GM21737 (cell line): ENCODE measurements around the gene HADHB.
"Not testable (repeated sequence)": the region's sequence is repeated elsewhere in the genome, so short reads cannot be mapped to it uniquely, and the experiment has no call there.

ENCODE experiments used
- ATAC-seq: cut with Tn5 transposase; IDR thresholded peaks from one replicate; pipeline ENCODE4 v1.9.1; 2021; ENCODE audit warnings: mild to moderate bottlenecking, moderate library complexity; ENCODE audit not compliant: unreplicated experiment

HADHB gene

DNA sequence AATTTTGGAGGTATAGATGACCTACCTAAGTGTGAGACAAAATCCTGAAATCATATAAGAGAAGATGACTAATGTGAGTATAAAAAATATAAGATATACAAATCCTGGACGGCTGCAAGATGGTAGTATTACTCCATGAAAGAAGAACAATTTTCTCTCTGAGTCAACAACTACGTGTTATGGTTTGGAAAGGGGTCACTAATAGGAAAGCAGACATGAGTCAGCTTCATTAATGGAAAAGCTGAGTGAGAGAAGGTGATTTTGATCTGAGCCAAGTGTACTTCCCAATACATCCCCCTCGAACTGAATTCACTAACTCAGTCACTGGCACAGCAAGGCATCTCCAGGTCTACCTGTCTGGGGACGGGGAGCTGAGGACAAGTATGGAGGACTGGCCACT, 81.1 kb downstream of the HADHB start:
- no peak for ATAC-seq

GRCh38 chr2:26326514-26326913, 81.8 kb downstream of the HADHB start:
- no peak for ATAC-seq

DNA sequence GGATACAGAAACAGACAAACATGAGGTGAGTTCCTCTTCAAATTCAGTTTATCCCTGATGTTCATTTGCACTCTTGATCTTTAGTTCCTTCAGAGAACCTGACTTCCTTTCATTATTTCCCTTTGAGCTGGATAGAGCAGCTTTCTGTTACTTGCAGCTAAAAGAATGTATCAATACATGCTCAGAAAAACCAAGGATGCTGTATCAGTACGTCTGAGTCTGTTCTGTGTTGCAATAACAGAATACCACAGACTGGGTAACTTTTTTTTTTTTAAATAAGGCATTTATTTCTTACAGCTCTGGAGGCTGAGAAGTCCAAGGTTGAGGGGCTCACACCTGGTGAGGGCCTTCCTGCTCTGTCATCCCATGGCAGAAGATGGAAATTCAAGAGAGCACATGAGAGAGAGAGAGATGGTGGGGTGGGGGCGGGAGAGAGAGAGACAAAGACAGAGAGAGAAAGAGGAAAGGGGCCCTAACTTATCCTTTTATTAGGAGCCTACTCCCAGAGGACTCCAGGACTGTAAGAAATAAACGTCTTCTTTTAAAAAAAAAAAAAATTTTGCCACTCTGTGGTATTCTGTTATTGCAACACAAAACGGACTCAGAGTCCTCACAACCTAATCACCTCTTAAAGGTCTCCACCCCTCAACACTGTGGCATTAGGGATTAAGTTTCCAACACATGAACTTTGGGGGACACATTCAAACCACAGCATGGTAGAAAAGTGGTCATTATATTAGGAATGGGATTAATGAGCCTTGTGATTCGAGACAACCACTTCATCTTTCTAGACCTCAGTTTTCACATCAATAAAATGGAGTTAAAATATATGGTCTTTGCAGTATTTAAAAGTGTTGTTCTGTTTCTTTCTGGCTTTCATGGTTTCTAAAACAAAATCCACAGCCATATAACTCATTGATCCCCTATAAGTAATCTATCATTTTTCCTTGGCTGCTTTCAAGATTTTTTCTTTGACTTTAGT, 82.8 kb downstream of the HADHB start:
- no peak for ATAC-seq

DNA sequence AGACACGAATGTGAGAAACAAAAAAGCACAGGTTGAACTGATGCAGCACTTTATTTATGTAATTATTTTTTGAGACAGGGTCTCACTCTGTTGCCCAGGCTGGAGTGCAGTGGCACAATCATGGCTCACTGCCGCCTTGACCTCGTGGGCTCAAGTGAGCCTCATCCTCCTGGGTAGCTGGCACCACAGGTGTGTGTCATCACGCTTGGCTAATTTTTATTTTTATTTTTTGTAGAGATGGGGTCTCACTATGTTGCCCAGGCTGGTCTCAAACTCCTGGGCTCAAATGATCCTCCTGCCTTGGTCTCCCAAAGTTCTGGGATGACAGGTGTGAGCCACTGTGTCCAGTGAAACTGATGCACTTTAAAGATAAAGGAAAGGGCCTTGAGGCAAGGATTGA, 84.3 kb downstream of the HADHB start:
- ATAC-seq, result not testable (repeated sequence)

DNA sequence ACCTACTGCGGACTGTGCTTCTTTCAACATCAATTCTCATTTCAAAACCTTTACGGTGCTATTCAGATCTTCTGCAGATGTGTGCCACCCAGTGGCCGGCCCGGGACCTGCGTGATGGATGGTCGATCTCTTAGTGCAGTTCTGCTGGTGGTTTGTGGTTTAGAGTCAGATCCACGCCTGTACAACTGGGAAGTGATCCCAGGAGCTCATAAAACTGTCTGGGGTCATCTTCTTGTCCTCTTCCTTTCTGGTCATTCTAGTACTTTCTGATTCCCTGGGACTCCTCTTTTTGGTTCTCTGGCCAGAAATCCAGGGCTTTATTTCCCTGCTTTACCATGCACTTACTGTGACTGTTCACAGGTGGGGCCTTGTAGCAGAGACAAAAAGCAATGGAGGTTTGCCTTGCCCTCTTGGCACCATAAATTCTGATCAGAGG, 85.4 kb downstream of the HADHB start:
- peak; percentile 76 for ATAC-seq

DNA sequence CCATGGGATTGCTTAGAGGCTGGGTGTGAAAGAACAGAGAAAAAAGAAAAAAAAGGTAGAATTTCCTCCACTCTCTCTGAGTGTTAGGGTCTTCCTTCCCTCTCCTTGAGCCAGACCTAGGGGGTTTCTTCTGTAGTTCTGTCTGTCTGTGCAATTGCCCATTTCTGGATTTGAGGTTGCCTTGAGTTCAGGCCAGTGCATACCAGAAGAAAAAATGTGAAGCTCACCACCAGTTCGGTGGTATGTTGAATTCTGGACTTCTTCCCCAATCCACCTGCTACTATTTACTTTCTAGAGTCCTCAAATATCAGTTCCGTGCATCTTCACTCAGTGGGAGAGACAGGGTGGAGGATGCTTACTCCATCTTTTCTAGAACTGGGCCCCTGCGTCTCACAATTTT, 85.9 kb downstream of the HADHB start:
- no peak for ATAC-seq

- not testable (repeated sequence) for ATAC-seq
Measured at GRCh38 chr2:26331321-26331720, 86.6 kb downstream of the HADHB start.

DNA sequence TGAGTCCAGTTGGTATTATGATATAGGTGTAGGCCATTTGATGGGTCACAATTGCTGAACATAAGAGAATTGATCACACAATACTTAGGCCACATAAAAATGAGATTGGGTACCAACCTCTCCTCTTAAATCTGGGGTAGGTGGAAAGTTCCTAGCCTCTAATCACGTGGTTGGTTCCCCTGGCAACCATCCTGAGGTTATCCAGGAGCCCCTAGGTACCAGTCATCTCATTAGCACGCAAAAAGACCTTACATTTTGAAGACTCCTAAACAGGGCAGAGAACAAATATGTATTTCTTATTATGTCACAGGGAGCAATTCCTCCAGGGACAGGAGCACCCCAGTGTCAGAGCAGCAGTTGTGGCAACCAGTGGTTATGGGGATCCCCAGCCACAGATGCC, 88.6 kb downstream of the HADHB start:
- no peak for ATAC-seq

- ATAC-seq, result no peak
Measured at GRCh38 chr2:26335231-26335630, 90.5 kb downstream of the HADHB start.

DNA sequence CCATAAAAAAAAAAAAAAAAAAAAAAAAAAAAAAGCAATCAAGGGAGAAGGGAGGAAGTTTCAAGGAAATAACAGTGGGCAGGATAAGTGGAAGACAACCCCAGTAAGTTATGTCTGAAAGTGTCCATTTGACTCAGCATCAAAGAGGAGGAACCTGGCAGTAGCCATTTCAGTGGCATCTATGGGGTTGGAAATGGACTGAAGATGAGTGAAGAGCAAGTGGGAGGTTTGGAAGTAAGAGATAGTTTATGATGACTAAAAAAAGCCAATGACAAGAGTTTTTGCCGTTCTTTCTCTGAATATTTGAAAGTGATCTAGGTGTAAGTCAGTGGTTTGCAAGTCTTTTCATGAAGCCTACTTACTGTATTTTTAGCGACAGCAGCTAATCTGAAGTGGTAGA, 92.0 kb downstream of the HADHB start:
- ATAC-seq, result no peak

GRCh38 chr2:26337298-26337697, 92.6 kb downstream of the HADHB start:
- no peak for ATAC-seq
